CD14-positive monocyte (primary cell): ENCODE data around the gene CCDC92B. TPM values are rescaled to one million over a fixed set of nuclear protein-coding genes. Genes with fewer than 3 reads are reported as not detected.

Source experiments
- DNase-seq, 3 donors: peaks; one replicate each; pipeline ENCODE4 v3.0.0-alpha.2; 2011 to 2022
- H2AFZ ChIP-seq: 2 replicates; pipeline ENCODE4 v1.6.0; 2012; ENCODE audit warnings: mild to moderate bottlenecking, low read depth, low read length, inconsistent platforms; ENCODE audit not compliant: insufficient read depth, poor library complexity, severe bottlenecking
- H3K27ac ChIP-seq, 2 donors: 1 replicate in 1 of 2; 2 replicates in 1 of 2; pipeline ENCODE4 v1.5.1; 2012 to 2013; ENCODE audit warnings: low read length in 2 of 2, control low read depth in 1 of 2, inconsistent platforms in 1 of 2, low read depth in 1 of 2, mild to moderate bottlenecking in 1 of 2
- H3K27me3 ChIP-seq, 2 donors: one replicate each; pipeline versions ENCODE4 v1.6.0 to v1.6.1; 2011 to 2013; ENCODE audit warnings: low read length in 2 of 2; ENCODE audit not compliant: control insufficient read depth in 2 of 2, insufficient read depth in 2 of 2
- H3K36me3 ChIP-seq, 2 donors: replicated peaks in 1 of 2; 1 replicate in 1 of 2; 2 replicates in 1 of 2; pipeline versions ENCODE4 v1.5.1 to v1.6.1; 2012 to 2013; ENCODE audit warnings: low read length in 2 of 2, control low read depth in 1 of 2, inconsistent platforms in 1 of 2, mild to moderate bottlenecking in 1 of 2; ENCODE audit not compliant: insufficient read depth in 2 of 2, control insufficient read depth in 1 of 2
- H3K4me1 ChIP-seq, 2 donors: 1 replicate in 1 of 2; 2 replicates in 1 of 2; pipeline versions ENCODE4 v1.5.1 to v1.6.1; 2012 to 2013; ENCODE audit warnings: low read length in 2 of 2, control low read depth in 1 of 2, inconsistent platforms in 1 of 2, mild to moderate bottlenecking in 1 of 2, moderate library complexity in 1 of 2; ENCODE audit not compliant: insufficient read depth in 2 of 2, control insufficient read depth in 1 of 2
- H3K4me2 ChIP-seq: replicated peaks from 2 replicates; pipeline ENCODE3; 2012; ENCODE audit warnings: low read length, moderate library complexity, mild to moderate bottlenecking; ENCODE audit not compliant: poor library complexity, severe bottlenecking; ENCODE audit errors: extremely low read depth
- H3K4me3 ChIP-seq, 3 experiments: fragments of 200-600 bp in 1 of 3; sonication (generic) in 1 of 3; replicated peaks in 1 of 3; 1 replicate in 2 of 3; 2 replicates in 1 of 3; pipeline ENCODE4 v1.5.1; 2011 to 2013; ENCODE audit warnings: low read length in 3 of 3, mild to moderate bottlenecking in 3 of 3, control low read depth in 2 of 3, low read depth in 2 of 3, inconsistent platforms in 1 of 3, moderate library complexity in 1 of 3
- H3K79me2 ChIP-seq: 2 replicates; pipeline ENCODE4 v1.6.0; 2012; ENCODE audit warnings: mild to moderate bottlenecking, control low read depth, inconsistent platforms, low read length, moderate library complexity; ENCODE audit not compliant: insufficient read depth
- H3K9ac ChIP-seq: 2 replicates; pipeline ENCODE4 v1.6.0; 2017; ENCODE audit warnings: low read length, mild to moderate bottlenecking; ENCODE audit not compliant: insufficient read depth, poor library complexity, severe bottlenecking
- H3K9me3 ChIP-seq, 2 donors: replicated peaks in 1 of 2; 1 replicate in 1 of 2; 2 replicates in 1 of 2; pipeline versions ENCODE4 v1.5.1 to v1.6.1; 2012 to 2013; ENCODE audit warnings: low read length in 2 of 2, control low read depth in 1 of 2; ENCODE audit not compliant: control insufficient read depth in 1 of 2, insufficient read depth in 1 of 2
- H4K20me1 ChIP-seq: 2 replicates; pipeline ENCODE4 v1.6.0; 2012; ENCODE audit warnings: mild to moderate bottlenecking, low read length, control low read depth, moderate library complexity; ENCODE audit not compliant: insufficient read depth
- H3K27ac Mint-ChIP-seq, 7 donors: one replicate each; pipeline ENCODE4 v1.8.0; 2020; ENCODE audit warnings: mild to moderate bottlenecking in 7 of 7, mixed read lengths in 7 of 7, moderate library complexity in 6 of 7, inconsistent platforms in 2 of 7
- H3K27me3 Mint-ChIP-seq, 3 donors: one replicate each; pipeline ENCODE4 v1.8.0; 2021 to 2022; ENCODE audit warnings: low read depth in 3 of 3, mild to moderate bottlenecking in 3 of 3, mixed read lengths in 3 of 3, moderate library complexity in 3 of 3, inconsistent platforms in 1 of 3
- H3K36me3 Mint-ChIP-seq, 2 donors: one replicate each; pipeline ENCODE4 v1.8.0; 2020; ENCODE audit warnings: mixed read lengths in 2 of 2, inconsistent platforms in 1 of 2, mild to moderate bottlenecking in 1 of 2
- H3K4me1 Mint-ChIP-seq: one replicate; pipeline ENCODE4 v1.8.0; 2020; ENCODE audit warnings: mild to moderate bottlenecking, mixed read lengths
- H3K4me3 Mint-ChIP-seq, 2 donors: one replicate each; pipeline ENCODE4 v1.8.0; 2020; ENCODE audit warnings: mild to moderate bottlenecking in 2 of 2, mixed read lengths in 2 of 2, moderate library complexity in 1 of 2
- H3K9me3 Mint-ChIP-seq, 7 donors: one replicate each; pipeline ENCODE4 v1.8.0; 2020 to 2022; ENCODE audit warnings: mixed read lengths in 7 of 7, mild to moderate bottlenecking in 6 of 7, moderate library complexity in 6 of 7, inconsistent platforms in 2 of 7
- CTCF ChIP-seq: fragments of 200-600 bp; IDR thresholded peaks from one replicate; pipeline ENCODE4 v1.8.0; 2022; ENCODE audit warnings: antibody characterized with exemption, mild to moderate bottlenecking
- WGBS: methylation state at CpG from one replicate; pipeline ENCODE4 v1.1.5; 2013; ENCODE audit warnings: missing lambda C conversion rate; ENCODE audit not compliant: insufficient coverage; 5-methylcytosine and 5-hydroxymethylcytosine counted together
- intact Hi-C, 2 donors: fragments of 100-400 bp; cut with micrococcal nuclease; formaldehyde crosslinking; loops; one replicate each; pipeline versions ENCODE4 v1.15.0 to v1.15.1; 2023
- polyA plus RNA-seq, 3 donors: library from polyadenylated mRNA; depleted of rRNA in 1 of 3; unstranded in 2 of 3; stranded (reverse) in 1 of 3; fragments of 300-500 nt in 2 of 3; fragments of >200 nt in 1 of 3; fragmentation: Illumina TruSeq in 2 of 3; gene quantifications; 1 replicate in 2 of 3; 2 replicates in 1 of 3; pipeline ENCODE4 v1.2.3, GENCODE V29; 2012 to 2021

CCDC92B gene
- polyA plus RNA-seq, 3 donors: not detected

GRCh38 chr17:2697611-2698162, 51.8 kb downstream of the CCDC92B start:
- no peaks in the 10 kb centered on the region for H3K27me3 Mint-ChIP-seq
- Histone ChIP-seq H3K4me3 (no peak overlapping the region), H3K79me2 (no peaks in the 10 kb centered on the region), H3K27ac (no peak overlapping the region), H2AFZ (no peak overlapping the region), H3K4me1 (no peaks in the 10 kb centered on the region), H3K4me2 (no peak overlapping the region), H3K27me3 (no peaks in the 10 kb centered on the region), H3K36me3 (peaks cover 74 to 97% of the 10 kb centered on the region in 2 donors), H3K9me3 (no peaks in the 10 kb centered on the region), H3K9ac (no peak overlapping the region), H4K20me1 (no peaks in the 10 kb centered on the region)
- H3K9me3 Mint-ChIP-seq: no peaks in the 10 kb centered on the region
- no peak overlapping the region for H3K27ac Mint-ChIP-seq
- no peaks in the 10 kb centered on the region for H3K4me1 Mint-ChIP-seq
- H3K36me3 Mint-ChIP-seq: peaks cover 57 to 86% of the 10 kb centered on the region in 2 donors
- WGBS: 98% methylated on average over 34 of the region's 40 CpGs
- intact Hi-C loops: no loop called here
- TF ChIP-seq CTCF: no peak
- DNase-seq: no peak
- no peak overlapping the region for H3K4me3 Mint-ChIP-seq

GRCh38 chr17:2695961-2696760, 53.3 kb downstream of the CCDC92B start:
- 98% methylated on average over 28 of the region's 36 CpGs for WGBS

More at GRCh38 chr17:2695961-2696760, 53.3 kb downstream of the CCDC92B start:
- Histone ChIP-seq H3K4me3 (no peak overlapping the region), H3K9me3 (no peaks in the 10 kb centered on the region), H3K9ac (no peak overlapping the region), H3K4me2 (no peak overlapping the region), H3K36me3 (peaks cover 67 to 95% of the 10 kb centered on the region in 2 donors), H3K27ac (no peak overlapping the region), H3K79me2 (no peaks in the 10 kb centered on the region), H3K4me1 (no peaks in the 10 kb centered on the region), H4K20me1 (no peaks in the 10 kb centered on the region), H3K27me3 (no peaks in the 10 kb centered on the region), H2AFZ (no peak overlapping the region)
- no peaks in the 10 kb centered on the region for H3K4me1 Mint-ChIP-seq
- H3K36me3 Mint-ChIP-seq: peaks cover 48 to 80% of the 10 kb centered on the region in 2 donors
- no peaks in the 10 kb centered on the region for H3K9me3 Mint-ChIP-seq
- no peak for DNase-seq
- no peak overlapping the region for H3K27ac Mint-ChIP-seq
- no peak for TF ChIP-seq CTCF
- no peaks in the 10 kb centered on the region for H3K27me3 Mint-ChIP-seq
- intact Hi-C loops: no loop called here
- H3K4me3 Mint-ChIP-seq: no peak overlapping the region
